GM12865 (cell line): ENCODE measurements around the gene EFCAB14.
"Not testable (repeated sequence)": the region's sequence is repeated elsewhere in the genome, so short reads cannot be mapped to it uniquely, and the experiment has no call there.

Experiments used
- DNase-seq: peaks from one replicate; pipeline ENCODE4 v3.0.0; 2010; ENCODE audit warnings: low read depth
- H3K4me3 ChIP-seq: 2 replicates; pipeline ENCODE4 v1.5.1; 2011; ENCODE audit warnings: mild to moderate bottlenecking, low read depth, low read length, control low read depth
- TF ChIP-seq, protein P1 (sequence below): IDR thresholded peaks from 2 replicates; pipeline ENCODE4 v1.5.1; 2011; ENCODE audit warnings: low read length, control low read depth, low read depth, inconsistent platforms; ENCODE audit not compliant: insufficient read depth; ENCODE audit errors: missing control alignments

Gene EFCAB14

DNA sequence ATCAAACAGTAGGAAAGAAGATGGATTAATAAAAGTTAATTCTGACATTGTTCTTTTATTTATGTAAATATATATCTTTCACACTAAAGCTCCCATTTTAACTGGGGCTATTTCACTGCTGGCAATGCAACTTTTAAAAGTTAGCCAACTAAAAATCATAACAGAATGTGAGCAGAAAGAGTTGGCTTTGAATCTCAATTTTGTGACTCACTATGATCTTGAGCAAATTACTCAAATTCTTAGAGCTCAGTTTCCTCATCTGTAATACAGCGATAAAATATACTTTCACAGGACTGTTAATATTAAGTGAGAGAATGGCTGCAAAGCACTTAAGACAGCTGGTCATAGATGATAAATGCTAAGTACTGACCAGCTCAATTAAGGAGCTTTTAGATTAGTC, 10.8 kb downstream of the EFCAB14 start:
- no peak for DNase-seq
- TF ChIP-seq, protein P1, sequence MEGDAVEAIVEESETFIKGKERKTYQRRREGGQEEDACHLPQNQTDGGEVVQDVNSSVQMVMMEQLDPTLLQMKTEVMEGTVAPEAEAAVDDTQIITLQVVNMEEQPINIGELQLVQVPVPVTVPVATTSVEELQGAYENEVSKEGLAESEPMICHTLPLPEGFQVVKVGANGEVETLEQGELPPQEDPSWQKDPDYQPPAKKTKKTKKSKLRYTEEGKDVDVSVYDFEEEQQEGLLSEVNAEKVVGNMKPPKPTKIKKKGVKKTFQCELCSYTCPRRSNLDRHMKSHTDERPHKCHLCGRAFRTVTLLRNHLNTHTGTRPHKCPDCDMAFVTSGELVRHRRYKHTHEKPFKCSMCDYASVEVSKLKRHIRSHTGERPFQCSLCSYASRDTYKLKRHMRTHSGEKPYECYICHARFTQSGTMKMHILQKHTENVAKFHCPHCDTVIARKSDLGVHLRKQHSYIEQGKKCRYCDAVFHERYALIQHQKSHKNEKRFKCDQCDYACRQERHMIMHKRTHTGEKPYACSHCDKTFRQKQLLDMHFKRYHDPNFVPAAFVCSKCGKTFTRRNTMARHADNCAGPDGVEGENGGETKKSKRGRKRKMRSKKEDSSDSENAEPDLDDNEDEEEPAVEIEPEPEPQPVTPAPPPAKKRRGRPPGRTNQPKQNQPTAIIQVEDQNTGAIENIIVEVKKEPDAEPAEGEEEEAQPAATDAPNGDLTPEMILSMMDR, result no peak
- no peak overlapping the region for H3K4me3 ChIP-seq

DNA sequence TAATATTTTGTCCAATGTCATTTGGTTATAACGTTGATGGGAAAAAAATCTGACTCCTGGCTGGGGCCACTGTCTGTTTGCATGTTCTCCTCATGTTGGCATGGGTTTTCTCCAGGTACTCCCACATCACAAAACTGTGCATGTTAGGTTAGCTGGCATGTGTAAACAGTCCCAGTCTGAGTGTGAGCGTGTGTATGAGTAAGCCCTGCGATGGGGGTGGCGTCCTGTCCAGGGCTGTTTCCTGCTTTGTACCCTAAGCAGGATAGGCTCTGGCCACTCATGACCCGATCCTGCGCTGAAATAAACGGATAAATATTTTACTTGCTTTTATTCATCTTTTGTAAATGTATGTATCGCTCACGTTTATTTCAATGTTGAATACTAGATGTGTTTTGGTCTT, 13.5 kb downstream of the EFCAB14 start:
- no peak for DNase-seq
- H3K4me3 ChIP-seq, result no peak overlapping the region
- TF ChIP-seq, protein P1, result no peak

DNA sequence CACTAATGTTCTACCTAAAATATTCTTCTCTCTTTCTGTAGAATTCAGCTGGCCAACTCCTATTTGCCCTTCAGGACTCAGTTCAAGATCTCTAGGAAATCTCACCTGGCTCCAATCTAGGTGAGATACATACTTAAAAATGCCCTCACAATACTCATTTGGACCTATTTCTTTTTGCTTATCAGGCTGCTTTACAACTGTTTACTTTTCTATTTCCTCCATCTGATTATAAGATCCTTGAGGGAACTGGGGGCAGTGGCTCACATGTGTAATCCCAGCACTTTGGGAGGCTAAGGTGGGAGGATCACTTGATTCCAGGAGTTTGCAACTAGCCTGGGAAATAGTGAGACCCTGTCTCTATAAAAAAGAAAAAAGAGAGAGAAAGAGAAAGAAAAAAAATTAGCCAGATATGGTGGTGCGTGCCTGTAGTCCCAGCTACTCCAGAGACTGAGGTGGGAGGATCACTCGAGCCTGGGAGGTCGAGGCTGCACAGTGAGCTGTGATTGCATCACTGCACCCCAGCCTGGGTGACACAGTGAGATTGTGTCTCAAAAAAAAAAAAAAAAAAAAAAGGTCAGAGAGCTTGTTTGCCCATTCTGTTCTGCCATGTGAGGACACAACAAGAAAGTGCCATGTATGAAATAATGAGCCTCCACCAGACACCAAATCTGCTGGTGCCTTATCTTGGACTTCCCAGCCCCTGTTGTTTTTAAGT, 14.8 kb downstream of the EFCAB14 start:
- TF ChIP-seq, protein P1, result no peak
- H3K4me3 ChIP-seq, result no peak overlapping the region
- DNase-seq, result no peak

DNA sequence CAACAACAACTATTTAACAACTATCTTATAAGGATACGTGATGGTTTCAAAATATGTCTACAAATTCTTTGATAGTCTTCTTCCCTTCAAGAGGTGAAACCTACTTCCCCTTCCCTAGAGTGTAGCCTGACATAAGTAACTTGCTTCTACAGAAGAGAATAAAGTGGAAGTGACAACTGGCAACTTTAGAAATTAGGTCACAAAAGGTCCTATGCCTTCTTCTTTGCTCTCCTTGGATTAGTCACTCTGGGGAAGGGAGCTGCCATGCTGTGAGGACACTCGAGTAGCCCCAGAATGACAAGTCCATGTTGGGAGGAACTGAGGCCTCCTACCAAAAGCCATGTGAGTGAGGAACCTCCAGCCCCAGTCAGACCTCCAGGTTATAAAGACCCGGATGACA, 19.2 kb downstream of the EFCAB14 start:
- H3K4me3 ChIP-seq, result no peak overlapping the region
- TF ChIP-seq, protein P1, result no peak
- no peak for DNase-seq

DNA sequence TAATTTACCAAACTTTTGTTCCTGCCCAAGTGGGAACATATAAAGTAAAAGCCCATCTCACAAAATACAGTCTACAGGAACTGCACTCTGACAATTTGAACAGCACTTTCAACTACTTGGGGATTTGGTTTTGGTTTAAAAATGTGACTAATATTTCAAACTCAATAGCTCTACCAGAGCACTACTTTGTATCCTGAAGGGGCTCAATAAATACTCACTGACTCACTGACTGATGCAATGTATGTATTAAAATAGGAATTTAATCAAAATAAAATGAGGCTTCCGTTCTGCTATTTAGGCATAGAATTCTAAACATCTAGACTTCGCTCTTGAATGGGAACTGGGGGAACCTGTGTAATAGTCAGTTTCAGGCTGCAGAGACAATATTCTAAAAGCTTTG, 21.9 kb downstream of the EFCAB14 start:
- TF ChIP-seq, protein P1, result no peak
- DNase-seq, result no peak
- H3K4me3 ChIP-seq, result no peak overlapping the region

DNA sequence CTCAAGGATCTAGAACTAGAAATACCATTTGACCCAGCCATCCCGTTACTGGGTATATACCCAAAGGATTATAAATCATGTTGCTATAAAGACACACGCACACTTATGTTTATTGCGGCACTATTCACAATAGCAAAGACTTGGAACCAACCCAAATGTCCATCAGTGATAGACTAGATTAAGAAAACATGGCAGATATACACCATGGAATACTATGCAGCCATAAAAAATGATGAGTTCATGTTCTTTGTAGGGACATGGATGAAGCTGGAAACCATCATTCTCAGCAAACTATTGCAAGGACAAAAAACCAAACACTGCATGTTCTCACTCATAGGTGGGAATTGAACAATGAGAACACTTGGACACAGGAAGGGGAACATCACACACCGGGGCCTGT, 24.2 kb downstream of the EFCAB14 start:
- H3K4me3 ChIP-seq, result not testable (repeated sequence)

DNA sequence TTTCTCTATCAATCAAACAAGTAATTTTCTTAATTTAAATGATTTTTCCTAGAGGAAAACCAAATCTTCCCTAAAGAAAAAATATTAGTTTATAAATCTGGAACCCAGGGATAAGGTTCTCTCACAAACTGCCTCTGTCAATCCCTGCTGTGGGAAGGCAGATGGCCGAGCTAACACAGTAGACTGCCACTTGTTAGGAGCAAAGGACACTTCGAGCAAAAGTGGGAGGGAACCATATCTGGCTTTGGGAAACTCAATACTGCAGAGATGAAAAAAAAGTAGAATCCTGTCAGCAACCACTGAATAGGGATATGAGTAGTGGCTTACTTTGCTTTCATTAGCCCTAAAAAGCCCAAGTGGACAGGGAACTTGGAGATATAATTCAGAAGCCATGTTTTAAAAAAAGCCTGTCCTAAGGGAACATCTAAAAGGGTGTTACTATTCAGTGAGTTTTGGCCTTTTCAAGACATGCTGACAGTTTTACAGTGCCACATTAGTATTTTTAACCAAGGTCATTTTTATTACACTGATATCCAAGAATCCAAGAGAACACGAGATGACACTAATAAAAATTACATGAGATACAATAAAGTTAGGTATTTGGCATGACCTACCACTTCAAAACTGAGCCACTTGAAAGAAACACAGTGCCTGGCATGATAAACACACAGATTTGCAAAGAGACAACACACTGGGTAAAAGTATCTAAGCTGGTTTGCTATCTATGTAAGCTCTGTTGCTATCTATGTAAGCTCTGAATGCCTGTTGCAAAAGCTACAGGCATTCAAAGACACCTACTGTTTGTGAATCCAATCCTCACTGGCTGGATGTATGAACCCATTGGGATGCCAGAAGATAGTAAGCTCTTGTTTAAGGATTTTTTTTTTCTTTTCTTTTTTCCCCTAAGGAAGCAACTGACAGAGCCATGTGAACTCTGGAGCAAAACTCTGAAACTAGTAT, 25.8 kb downstream of the EFCAB14 start:
- no peak for DNase-seq
- TF ChIP-seq, protein P1, result no peak
- no peak overlapping the region for H3K4me3 ChIP-seq

More for the DNA sequence above, 24.2 kb downstream of the EFCAB14 start:
- not testable (repeated sequence) for DNase-seq
